AG10803 (cell line): Measurements from ENCODE around the gene SEMA4G.

Experiments
- DNase-seq: peaks from one replicate; pipeline ENCODE4 v3.0.0; 2010; ENCODE audit warnings: low read depth
- H3K4me3 ChIP-seq: 2 replicates; pipeline ENCODE4 v1.5.1; 2011; ENCODE audit warnings: mild to moderate bottlenecking, low read length, control low read depth
- CTCF ChIP-seq: conservative IDR thresholded peaks from 2 replicates; pipeline ENCODE4 v1.5.1; 2011; ENCODE audit warnings: mild to moderate bottlenecking, low read length, control low read depth, inconsistent platforms

SEMA4G gene

GRCh38 chr10:100939763-100940344 lies 29.4 kb upstream of the SEMA4G start:
- H3K4me3 ChIP-seq, result no peak overlapping the region
- no peak for TF ChIP-seq CTCF
- peak; percentile 67 for DNase-seq

- no peak overlapping the region for H3K4me3 ChIP-seq
- no peak for TF ChIP-seq CTCF
- DNase-seq, result no peak
Observed at GRCh38 chr10:100942229-100942628, 27.1 kb upstream of the SEMA4G start.

GRCh38 chr10:100943508-100943907 lies 25.8 kb upstream of the SEMA4G start:
- TF ChIP-seq CTCF, result no peak
- no peak for DNase-seq
- H3K4me3 ChIP-seq, result no peak overlapping the region

- TF ChIP-seq CTCF, result no peak
- H3K4me3 ChIP-seq, result no peak overlapping the region
- DNase-seq, result no peak
Observed at GRCh38 chr10:100945754-100946153, 23.6 kb upstream of the SEMA4G start.

GRCh38 chr10:100948916-100949315 lies 20.4 kb upstream of the SEMA4G start:
- DNase-seq, result no peak
- no peak for TF ChIP-seq CTCF
- H3K4me3 ChIP-seq, result no peak overlapping the region

GRCh38 chr10:100960251-100960650 lies 9.1 kb upstream of the SEMA4G start:
- TF ChIP-seq CTCF, result no peak
- H3K4me3 ChIP-seq, result no peak overlapping the region
- DNase-seq, result no peak

- DNase-seq, result no peak
- no peak for TF ChIP-seq CTCF
Observed at GRCh38 chr10:100962351-100963080, 6.8 kb upstream of the SEMA4G start.

More at GRCh38 chr10:100962351-100963080, 6.8 kb upstream of the SEMA4G start:
- H3K4me3 ChIP-seq, result no peak overlapping the region
